ENCODE measurements around the gene RAB31. TPM values are rescaled to one million over a fixed set of nuclear protein-coding genes. Genes with fewer than 3 reads are reported as not detected.

The RAB31 gene
- total RNA-seq, 1 experiment from 2014 or later, result 6.1 TPM

- TF ChIP-seq, protein P1, sequence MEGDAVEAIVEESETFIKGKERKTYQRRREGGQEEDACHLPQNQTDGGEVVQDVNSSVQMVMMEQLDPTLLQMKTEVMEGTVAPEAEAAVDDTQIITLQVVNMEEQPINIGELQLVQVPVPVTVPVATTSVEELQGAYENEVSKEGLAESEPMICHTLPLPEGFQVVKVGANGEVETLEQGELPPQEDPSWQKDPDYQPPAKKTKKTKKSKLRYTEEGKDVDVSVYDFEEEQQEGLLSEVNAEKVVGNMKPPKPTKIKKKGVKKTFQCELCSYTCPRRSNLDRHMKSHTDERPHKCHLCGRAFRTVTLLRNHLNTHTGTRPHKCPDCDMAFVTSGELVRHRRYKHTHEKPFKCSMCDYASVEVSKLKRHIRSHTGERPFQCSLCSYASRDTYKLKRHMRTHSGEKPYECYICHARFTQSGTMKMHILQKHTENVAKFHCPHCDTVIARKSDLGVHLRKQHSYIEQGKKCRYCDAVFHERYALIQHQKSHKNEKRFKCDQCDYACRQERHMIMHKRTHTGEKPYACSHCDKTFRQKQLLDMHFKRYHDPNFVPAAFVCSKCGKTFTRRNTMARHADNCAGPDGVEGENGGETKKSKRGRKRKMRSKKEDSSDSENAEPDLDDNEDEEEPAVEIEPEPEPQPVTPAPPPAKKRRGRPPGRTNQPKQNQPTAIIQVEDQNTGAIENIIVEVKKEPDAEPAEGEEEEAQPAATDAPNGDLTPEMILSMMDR (conservative IDR thresholded peaks at IDR 0.05; ENCODE audit: low read depth, low read length), result no peak
- TF ChIP-seq EZH2 (IDR thresholded peaks at IDR 0.05; ENCODE audit: borderline replicate concordance, low read depth, low read length, poor library complexity, severe bottlenecking), result no peak
- POLR2A ChIA-PET (ENCODE audit: low non-redundant PET), result no interaction called here
- BruUV-seq (replicated peaks), result no TSS peak
- H3K36me3 ChIP-seq (ENCODE audit: insufficient read depth, low read length, poor library complexity, severe bottlenecking), result no peaks in the 10 kb centered on the region
- intact Hi-C loops (cut with micrococcal nuclease; ENCODE audit: unreplicated experiment), result loop anchor here (10.0 kb wide), 1 partner anchor 1779 kb away; the partner anchor contains the start of gene SLC35G4
- H3K27ac ChIP-seq (ENCODE audit: low read depth, low read length, poor library complexity, severe bottlenecking), result peak overlapping the region; percentile 19
- CTCF ChIA-PET, result no interaction called here
- peak; percentile 60 for DNase-seq (ENCODE audit: low spot score)
- peaks cover 3% of the 10 kb centered on the region for H3K9me3 ChIP-seq (ENCODE audit: low read depth, low read length, poor library complexity, severe bottlenecking)
- H3K27me3 ChIP-seq (replicated peaks; ENCODE audit: insufficient read depth, low read depth, low read length, poor library complexity), result no peaks in the 10 kb centered on the region
- H3K4me3 ChIP-seq (ENCODE audit: low read depth, low read length, poor library complexity, severe bottlenecking), result no peak overlapping the region
- H3K4me1 ChIP-seq (ENCODE audit: insufficient read depth, low read length, poor library complexity, severe bottlenecking), result peaks cover 32% of the 10 kb centered on the region
Observed at GRCh38 chr18:9825571-9826073, 117.5 kb downstream of the RAB31 start.

GRCh38 chr18:9826685-9827084 lies 118.6 kb downstream of the RAB31 start:
- Histone ChIP-seq H3K9me3 (ENCODE audit: low read depth, low read length, poor library complexity, severe bottlenecking) (no peaks in the 10 kb centered on the region), H3K27ac (ENCODE audit: low read depth, low read length, poor library complexity, severe bottlenecking) (no peak overlapping the region), H3K4me1 (ENCODE audit: insufficient read depth, low read length, poor library complexity, severe bottlenecking) (peaks cover 32% of the 10 kb centered on the region), H3K36me3 (ENCODE audit: insufficient read depth, low read length, poor library complexity, severe bottlenecking) (no peaks in the 10 kb centered on the region), H3K4me3 (ENCODE audit: low read depth, low read length, poor library complexity, severe bottlenecking) (no peak overlapping the region), H3K27me3 (replicated peaks; ENCODE audit: insufficient read depth, low read depth, low read length, poor library complexity) (no peaks in the 10 kb centered on the region)
- POLR2A ChIA-PET (ENCODE audit: low non-redundant PET), result no interaction called here
- BruUV-seq (replicated peaks), result no TSS peak
- CTCF ChIA-PET, result no interaction called here
- DNase-seq (ENCODE audit: low spot score), result no peak
- intact Hi-C loops (cut with micrococcal nuclease; ENCODE audit: unreplicated experiment), result loop anchor here (10.0 kb wide), 1 partner anchor 1778 kb away; the partner anchor contains the start of gene SLC35G4
- TF ChIP-seq EZH2 (IDR thresholded peaks at IDR 0.05; ENCODE audit: borderline replicate concordance, low read depth, low read length, poor library complexity, severe bottlenecking), result no peak
- TF ChIP-seq, protein P1 (conservative IDR thresholded peaks at IDR 0.05; ENCODE audit: low read depth, low read length), result no peak

GRCh38 chr18:9827211-9827792 lies 119.2 kb downstream of the RAB31 start:
- intact Hi-C loops (cut with micrococcal nuclease; ENCODE audit: unreplicated experiment), result loop anchor here (10.0 kb wide), 1 partner anchor 1777 kb away; the partner anchor contains the start of gene SLC35G4
- no peaks in the 10 kb centered on the region for H3K9me3 ChIP-seq (ENCODE audit: low read depth, low read length, poor library complexity, severe bottlenecking)
- peak overlapping the region; percentile 70 for H3K27ac ChIP-seq (ENCODE audit: low read depth, low read length, poor library complexity, severe bottlenecking)
- ChIA-PET CTCF (no interaction called here), POLR2A (ENCODE audit: low non-redundant PET) (no interaction called here)
- no peak overlapping the region for H3K4me3 ChIP-seq (ENCODE audit: low read depth, low read length, poor library complexity, severe bottlenecking)
- BruUV-seq (replicated peaks), result no TSS peak
- TF ChIP-seq, protein P1 (conservative IDR thresholded peaks at IDR 0.05; ENCODE audit: low read depth, low read length), result no peak
- no peak for TF ChIP-seq EZH2 (IDR thresholded peaks at IDR 0.05; ENCODE audit: borderline replicate concordance, low read depth, low read length, poor library complexity, severe bottlenecking)
- H3K27me3 ChIP-seq (replicated peaks; ENCODE audit: insufficient read depth, low read depth, low read length, poor library complexity), result no peaks in the 10 kb centered on the region
- no peak for DNase-seq (ENCODE audit: low spot score)
- peaks cover 32% of the 10 kb centered on the region for H3K4me1 ChIP-seq (ENCODE audit: insufficient read depth, low read length, poor library complexity, severe bottlenecking)
- H3K36me3 ChIP-seq (ENCODE audit: insufficient read depth, low read length, poor library complexity, severe bottlenecking), result no peaks in the 10 kb centered on the region
